Uterus (tissue), 2 donors: ENCODE measurements around the gene NSMF.

Experiments used
- POLR2A ChIP-seq, 2 donors: fragments of 450-650 bp; IDR thresholded peaks; one replicate each; pipeline ENCODE4 v1.6.1; 2016; ENCODE audit warnings: antibody characterized with exemption in 2 of 2, mild to moderate bottlenecking in 1 of 2, moderate library complexity in 1 of 2
- TF ChIP-seq, protein P1 (sequence below), 4 experiments: fragments of 200-600 bp in 2 of 4; fragments of 450-650 bp in 2 of 4; sonication (generic) in 2 of 4; IDR thresholded peaks; one replicate each; pipeline ENCODE4 v1.5.1; 2016 to 2019; ENCODE audit warnings: antibody characterized with exemption in 4 of 4, mild to moderate bottlenecking in 2 of 4, moderate library complexity in 1 of 4

- TF ChIP-seq, protein P1, sequence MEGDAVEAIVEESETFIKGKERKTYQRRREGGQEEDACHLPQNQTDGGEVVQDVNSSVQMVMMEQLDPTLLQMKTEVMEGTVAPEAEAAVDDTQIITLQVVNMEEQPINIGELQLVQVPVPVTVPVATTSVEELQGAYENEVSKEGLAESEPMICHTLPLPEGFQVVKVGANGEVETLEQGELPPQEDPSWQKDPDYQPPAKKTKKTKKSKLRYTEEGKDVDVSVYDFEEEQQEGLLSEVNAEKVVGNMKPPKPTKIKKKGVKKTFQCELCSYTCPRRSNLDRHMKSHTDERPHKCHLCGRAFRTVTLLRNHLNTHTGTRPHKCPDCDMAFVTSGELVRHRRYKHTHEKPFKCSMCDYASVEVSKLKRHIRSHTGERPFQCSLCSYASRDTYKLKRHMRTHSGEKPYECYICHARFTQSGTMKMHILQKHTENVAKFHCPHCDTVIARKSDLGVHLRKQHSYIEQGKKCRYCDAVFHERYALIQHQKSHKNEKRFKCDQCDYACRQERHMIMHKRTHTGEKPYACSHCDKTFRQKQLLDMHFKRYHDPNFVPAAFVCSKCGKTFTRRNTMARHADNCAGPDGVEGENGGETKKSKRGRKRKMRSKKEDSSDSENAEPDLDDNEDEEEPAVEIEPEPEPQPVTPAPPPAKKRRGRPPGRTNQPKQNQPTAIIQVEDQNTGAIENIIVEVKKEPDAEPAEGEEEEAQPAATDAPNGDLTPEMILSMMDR (IDR thresholded peaks at IDR 0.05) = no peak
- TF ChIP-seq POLR2A (IDR thresholded peaks at IDR 0.05) = no peak
These were observed 46.4 kb upstream of the NSMF start for GRCh38 chr9:137505421-137506140.
